HUES6 (cell line): ENCODE measurements around the gene TSPAN32.

Experiments
- H3K27ac ChIP-seq: 2 replicates; pipeline ENCODE4 v1.7.0; 2013; ENCODE audit warnings: low read depth, mild to moderate bottlenecking, low read length, inconsistent platforms
- H3K27me3 ChIP-seq: 2 replicates; pipeline ENCODE4 v1.6.1; 2013; ENCODE audit warnings: low read length; ENCODE audit not compliant: control insufficient read depth, insufficient read depth
- H3K36me3 ChIP-seq: 2 replicates; pipeline ENCODE4 v1.6.1; 2013; ENCODE audit warnings: low read length; ENCODE audit not compliant: control insufficient read depth, insufficient read depth
- H3K4me1 ChIP-seq: 2 replicates; pipeline ENCODE4 v1.6.1; 2013; ENCODE audit warnings: low read length; ENCODE audit not compliant: control insufficient read depth, insufficient read depth
- H3K4me3 ChIP-seq: 2 replicates; pipeline ENCODE4 v1.5.1; 2013; ENCODE audit warnings: low read depth, low read length
- H3K9ac ChIP-seq: one replicate; pipeline ENCODE4 v1.6.1; 2013; ENCODE audit warnings: mild to moderate bottlenecking, low read length
- H3K9me3 ChIP-seq: 2 replicates; pipeline ENCODE4 v1.6.1; 2013; ENCODE audit warnings: low read depth, low read length; ENCODE audit not compliant: control insufficient read depth, insufficient read depth

The TSPAN32 gene

DNA sequence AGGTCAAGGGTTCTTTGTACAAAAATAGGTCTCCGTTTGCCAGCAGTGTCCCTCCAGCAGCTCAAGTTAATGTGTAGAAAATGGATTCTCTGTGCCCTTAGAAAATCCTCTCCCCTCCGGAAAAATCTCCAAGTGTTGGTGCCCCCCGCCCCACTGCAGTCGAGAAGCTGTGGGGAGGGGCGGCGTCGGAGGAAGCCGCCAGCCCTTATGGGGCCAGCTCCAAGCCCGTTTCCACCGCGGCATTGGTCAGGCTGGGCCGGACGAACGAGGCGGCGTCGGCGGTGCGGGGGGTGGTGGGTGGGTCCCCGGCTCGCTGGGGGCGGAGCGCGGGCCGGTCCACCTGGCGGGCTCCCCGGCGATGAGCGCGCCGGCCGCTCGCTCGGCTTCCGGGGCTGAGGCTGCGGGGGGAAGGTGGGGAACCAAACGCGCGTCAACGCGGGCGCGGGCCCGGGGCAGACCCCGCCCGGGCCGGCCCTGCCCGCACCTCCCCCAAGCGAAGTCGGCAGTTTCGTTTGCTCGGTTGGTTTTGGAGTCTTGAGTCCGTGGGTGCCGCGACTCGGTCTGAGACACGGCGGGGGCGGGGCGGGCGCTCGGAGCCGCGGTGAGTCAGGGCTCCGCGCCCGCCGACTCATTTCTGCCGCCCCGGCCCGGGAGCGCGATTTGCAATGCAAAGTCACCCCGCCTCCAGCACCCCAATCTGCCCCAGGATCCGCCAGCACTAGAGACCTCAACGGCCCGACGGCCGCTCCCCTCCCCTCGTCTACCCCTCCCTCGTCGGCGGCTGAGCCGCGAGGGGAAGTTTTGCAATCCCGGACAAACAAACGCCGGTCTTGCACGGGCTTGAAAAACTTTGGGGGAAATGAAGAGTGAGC, 32.8 kb upstream of the TSPAN32 start:
- Histone ChIP-seq H3K36me3 (no peaks in the 10 kb centered on the region), H3K4me1 (peaks cover 11% of the 10 kb centered on the region), H3K27me3 (peaks cover 96% of the 10 kb centered on the region), H3K27ac (no peak overlapping the region), H3K9me3 (no peaks in the 10 kb centered on the region), H3K9ac (no peak overlapping the region), H3K4me3 (peak overlapping the region; percentile 58)

DNA sequence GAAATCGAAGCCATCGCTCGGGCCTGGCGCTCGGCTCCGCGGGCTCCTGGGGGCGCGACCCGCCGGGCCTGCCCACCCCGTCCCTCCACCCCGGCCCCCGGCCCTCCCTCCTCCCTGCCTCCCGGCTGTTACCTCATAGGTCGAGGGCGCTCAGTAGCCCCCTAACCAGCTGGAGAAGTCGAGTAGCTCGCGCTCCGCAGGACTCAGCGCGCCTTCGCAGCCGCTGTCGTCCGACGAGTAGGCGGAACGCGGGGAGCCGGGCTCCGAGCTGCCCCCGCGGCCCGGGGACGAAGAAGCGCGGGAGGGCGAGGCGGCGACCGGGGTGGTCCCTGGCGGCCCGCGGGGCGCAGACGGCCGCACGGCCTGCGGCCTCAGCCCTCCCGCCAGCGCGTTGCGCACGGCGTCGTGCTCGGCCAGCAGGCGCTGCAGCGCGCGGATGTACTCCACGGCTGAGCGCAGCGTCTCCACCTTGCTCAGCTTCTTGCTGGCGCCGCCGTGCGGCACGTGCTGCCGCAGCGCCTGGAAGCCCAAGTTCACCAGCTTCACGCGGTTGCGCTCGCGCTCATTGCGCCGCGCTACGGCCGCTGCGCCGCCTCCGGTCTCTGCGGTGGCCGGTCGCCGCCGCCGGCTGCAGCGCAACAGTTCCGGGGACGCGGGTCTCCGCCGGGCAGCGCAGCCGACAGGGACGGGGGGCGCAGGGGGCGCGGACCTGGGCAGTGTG, 32.1 kb upstream of the TSPAN32 start:
- Histone ChIP-seq H3K9ac (no peak overlapping the region), H3K27me3 (peaks cover 99% of the 10 kb centered on the region), H3K4me3 (peak overlapping the region; percentile 58)

DNA sequence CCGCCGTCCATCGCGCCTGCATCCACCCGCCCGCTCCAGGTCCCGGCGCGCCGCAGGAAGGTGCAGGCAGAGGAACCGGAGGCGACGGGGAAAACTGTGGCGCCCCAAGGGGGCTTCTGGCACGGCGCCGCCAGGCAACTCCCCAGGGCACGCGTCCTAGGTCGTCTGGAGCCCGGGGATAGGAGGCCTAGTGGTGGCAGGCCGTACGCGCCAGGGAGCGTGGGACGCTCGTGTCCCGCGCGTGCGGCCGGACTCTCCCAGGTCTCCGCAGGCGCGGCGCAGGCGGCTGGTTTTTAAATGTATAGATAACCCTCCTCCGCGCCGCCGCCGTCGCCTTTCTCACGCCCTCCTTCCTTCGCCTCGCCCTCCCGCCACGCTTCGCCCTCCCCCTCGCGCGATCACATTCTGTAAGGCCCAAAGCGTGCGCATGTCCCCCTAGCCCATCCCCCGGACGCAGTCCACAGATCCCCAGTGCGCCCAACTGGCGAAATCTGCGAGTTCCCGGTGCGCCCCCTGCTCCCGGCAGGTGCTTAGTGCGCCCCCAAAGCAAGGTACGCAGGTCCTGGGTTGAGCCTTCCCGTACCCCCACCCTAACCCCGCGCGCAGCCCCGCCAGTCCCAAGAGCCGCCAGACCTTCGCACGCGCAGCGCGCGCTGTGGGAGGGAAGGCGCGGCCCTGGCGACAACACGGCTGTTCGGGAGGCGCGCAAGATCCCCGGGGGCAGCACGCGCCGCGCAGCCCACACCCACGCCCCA, 31.3 kb upstream of the TSPAN32 start, which contains the start of gene ASCL2:
Gene ASCL2 (minus strand): TSS at position 267 of the 755 bp plus-strand sequence. CDS start 256 bp downstream, at position 11.
- peaks cover 99% of the 10 kb centered on the region for H3K27me3 ChIP-seq
- H3K4me3 ChIP-seq = peak within 1 kb of the TSS; percentile 58
- H3K27ac ChIP-seq = no peak within 1 kb of the TSS
- no peak within 1 kb of the TSS for H3K9ac ChIP-seq
- peaks cover 11% of the 10 kb centered on the region for H3K4me1 ChIP-seq
- no peaks in the 10 kb centered on the region for H3K9me3 ChIP-seq
- no peaks in the 10 kb centered on the region for H3K36me3 ChIP-seq

More for the DNA sequence above, 32.1 kb upstream of the TSPAN32 start:
- Histone ChIP-seq H3K27ac (no peak overlapping the region), H3K36me3 (no peaks in the 10 kb centered on the region), H3K9me3 (no peaks in the 10 kb centered on the region), H3K4me1 (peaks cover 11% of the 10 kb centered on the region)

DNA sequence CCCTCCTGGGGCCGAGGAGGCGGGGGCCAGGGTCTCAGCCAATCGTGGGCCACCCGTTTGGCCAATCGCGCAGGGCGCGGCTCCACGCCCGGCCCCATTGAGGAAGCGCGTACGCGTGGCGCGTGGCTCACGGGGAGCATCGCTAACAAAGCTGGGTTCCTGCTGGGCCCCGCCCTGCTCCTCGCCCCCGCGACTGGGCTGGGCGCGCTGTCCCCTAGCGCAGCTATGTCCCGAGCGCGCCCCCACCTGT, 30.8 kb upstream of the TSPAN32 start:
- Histone ChIP-seq H3K9me3 (no peaks in the 10 kb centered on the region), H3K27me3 (peaks cover 99% of the 10 kb centered on the region), H3K27ac (no peak overlapping the region), H3K36me3 (no peaks in the 10 kb centered on the region), H3K4me1 (peaks cover 11% of the 10 kb centered on the region), H3K9ac (no peak overlapping the region), H3K4me3 (peak overlapping the region; percentile 42)

DNA sequence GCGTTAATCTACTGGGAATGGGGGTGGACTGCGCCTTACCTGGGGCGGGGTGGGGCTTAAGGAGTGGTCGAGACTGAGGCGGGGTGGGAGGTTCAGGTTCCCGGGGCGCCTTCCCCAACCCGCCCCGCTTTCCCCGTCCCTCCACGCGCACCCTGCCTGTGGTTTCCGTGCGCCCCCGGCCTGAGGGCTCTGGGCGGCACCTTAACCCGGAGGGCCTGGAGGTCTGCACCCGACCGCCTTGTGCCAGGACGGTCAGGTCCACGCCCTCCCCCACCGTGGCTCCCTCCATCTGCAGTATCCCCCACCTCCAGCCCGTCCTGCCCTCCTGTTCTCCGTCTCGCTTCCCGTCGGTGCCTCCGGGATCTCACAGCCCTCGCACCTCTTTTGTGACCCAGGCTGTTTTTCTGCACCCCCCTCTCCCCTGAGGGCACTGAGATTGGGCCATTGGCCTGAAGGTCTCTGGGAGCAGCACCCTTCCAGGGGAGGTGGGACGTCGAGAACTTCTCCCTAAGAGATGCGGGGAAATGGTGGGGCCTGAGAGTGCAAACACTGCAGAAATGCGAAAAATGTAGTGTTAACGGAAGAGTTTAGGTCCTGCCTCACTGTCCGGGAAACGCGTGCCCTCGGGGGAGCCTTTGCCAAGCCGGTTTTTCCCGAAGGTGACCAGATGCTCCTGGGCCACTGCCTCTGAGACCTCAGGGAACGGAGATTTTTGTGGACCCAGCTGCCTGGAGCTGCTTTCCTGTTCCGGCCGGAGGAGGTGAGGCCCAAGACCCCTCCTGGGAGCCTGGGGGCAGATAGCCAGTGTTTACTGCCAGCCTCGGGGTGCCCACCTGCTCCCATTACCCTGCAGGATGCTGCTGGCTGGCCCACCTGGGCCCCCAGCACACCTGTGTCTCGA, 30.2 kb upstream of the TSPAN32 start:
- Histone ChIP-seq H3K27ac (no peak overlapping the region), H3K36me3 (no peaks in the 10 kb centered on the region), H3K9ac (no peak overlapping the region), H3K4me1 (peaks cover 11% of the 10 kb centered on the region), H3K4me3 (peak overlapping the region; percentile 42), H3K9me3 (no peaks in the 10 kb centered on the region), H3K27me3 (peaks cover 97% of the 10 kb centered on the region)

DNA sequence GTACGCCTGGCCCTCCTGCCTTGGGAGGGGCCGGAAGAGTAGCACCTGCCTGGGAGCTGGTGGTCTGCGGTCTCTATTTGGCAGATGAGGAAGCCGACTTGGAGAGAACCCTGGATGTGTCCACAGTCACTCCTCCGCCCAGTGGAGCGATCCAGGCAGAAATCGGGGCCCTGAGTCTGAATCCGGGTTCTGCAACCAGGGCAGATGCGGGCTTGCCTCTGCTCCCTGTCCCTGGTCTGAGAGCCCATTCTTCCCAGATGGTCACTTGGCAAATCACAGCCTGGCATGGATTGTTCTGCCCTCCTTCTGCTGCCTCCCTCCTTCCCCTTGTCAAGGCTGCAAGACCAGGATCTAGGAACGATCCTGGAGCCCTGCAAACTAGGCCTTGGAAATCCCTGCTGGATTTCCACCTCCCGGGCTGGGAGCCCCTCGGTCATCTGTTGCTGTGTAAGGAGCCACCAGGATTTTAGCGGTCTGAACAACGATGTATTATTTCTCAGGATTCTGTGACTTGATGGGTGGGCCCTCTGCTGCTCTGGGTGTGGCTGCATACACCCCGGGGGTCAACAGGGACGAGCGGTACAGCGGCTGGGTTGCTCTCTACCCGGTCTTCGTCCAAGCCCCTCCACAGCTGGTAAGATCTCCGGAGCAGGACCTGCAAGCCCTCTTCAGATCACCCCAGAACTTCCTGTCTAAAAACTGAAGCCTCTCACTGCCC, 29.4 kb upstream of the TSPAN32 start:
- Histone ChIP-seq H3K4me3 (no peak overlapping the region), H3K36me3 (no peaks in the 10 kb centered on the region), H3K4me1 (peaks cover 17% of the 10 kb centered on the region), H3K9me3 (no peaks in the 10 kb centered on the region), H3K9ac (no peak overlapping the region), H3K27ac (no peak overlapping the region), H3K27me3 (peaks cover 95% of the 10 kb centered on the region)

DNA sequence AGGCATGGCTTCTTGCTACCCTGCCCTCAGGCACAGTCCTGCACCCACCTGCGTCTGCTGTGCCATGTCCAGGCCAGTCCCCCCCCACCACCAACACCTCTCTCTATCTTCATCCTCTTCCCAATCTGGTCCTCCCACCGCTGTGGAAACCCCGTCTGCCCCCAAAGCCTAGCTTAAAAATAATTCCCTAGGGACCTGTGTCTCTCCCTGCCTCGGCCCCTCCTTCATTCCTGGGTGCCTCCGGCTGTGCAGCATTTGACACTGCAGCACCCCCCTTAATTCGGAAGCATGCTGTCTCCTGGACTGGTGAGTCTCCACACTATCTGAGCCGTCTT, 28.9 kb upstream of the TSPAN32 start:
- Histone ChIP-seq H3K9me3 (no peaks in the 10 kb centered on the region), H3K4me1 (peaks cover 21% of the 10 kb centered on the region), H3K9ac (no peak overlapping the region), H3K27me3 (peaks cover 92% of the 10 kb centered on the region), H3K36me3 (no peaks in the 10 kb centered on the region), H3K27ac (no peak overlapping the region), H3K4me3 (no peak overlapping the region)

DNA sequence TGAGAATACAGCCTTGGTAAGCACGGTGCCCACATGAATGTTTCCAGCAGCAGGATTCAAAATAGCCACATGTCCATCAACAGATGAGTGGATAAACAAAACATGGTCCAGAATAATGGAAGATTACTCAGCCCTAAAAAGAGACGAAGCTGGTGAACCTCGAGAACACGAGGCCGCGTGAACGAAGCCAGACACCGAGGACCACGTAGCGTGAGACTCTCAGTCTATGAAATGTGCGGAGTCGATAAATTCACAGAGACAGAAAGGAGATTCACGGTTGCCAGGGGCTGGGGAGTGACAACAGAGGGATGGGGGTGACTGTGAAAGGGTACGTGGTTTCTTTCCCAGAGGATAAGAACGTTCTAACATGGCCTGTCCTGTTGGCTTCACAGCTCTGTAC, 28.5 kb upstream of the TSPAN32 start:
- no peaks in the 10 kb centered on the region for H3K36me3 ChIP-seq
- no peaks in the 10 kb centered on the region for H3K9me3 ChIP-seq
- no peak overlapping the region for H3K4me3 ChIP-seq
- H3K27ac ChIP-seq = no peak overlapping the region
- no peak overlapping the region for H3K9ac ChIP-seq
- peaks cover 92% of the 10 kb centered on the region for H3K27me3 ChIP-seq
- peaks cover 21% of the 10 kb centered on the region for H3K4me1 ChIP-seq

DNA sequence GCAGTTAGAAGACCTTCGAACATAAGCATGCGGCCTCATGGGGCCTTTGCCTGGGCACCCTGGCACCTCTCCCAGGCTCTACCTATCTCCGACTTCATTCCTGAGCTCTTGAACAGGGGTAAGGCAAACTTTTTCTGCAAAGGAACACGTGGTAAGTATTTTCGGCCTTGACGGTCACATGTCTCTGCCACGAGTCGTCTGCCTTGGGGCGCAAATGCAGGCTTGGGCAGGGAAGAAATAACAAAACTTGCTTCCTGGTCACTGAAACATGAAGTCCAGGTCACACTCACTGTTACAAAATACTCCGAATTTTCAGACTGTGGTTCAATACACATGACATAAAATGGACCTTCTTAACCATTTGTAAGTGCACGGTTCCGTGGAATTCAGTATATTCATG, 28.0 kb upstream of the TSPAN32 start:
- H3K36me3 ChIP-seq = no peaks in the 10 kb centered on the region
- H3K4me1 ChIP-seq = peaks cover 17% of the 10 kb centered on the region
- H3K27me3 ChIP-seq = peaks cover 87% of the 10 kb centered on the region
- no peaks in the 10 kb centered on the region for H3K9me3 ChIP-seq
- H3K9ac ChIP-seq = no peak overlapping the region
- no peak overlapping the region for H3K4me3 ChIP-seq
- H3K27ac ChIP-seq = no peak overlapping the region
